Measurements from ENCODE around the gene RBM15. TPM values are rescaled to one million over a fixed set of nuclear protein-coding genes. Genes with fewer than 3 reads are reported as not detected.
A peak's percentile ranks its signal among the peaks of the same experiment; 100 is the strongest.

The RBM15 gene, protein sequence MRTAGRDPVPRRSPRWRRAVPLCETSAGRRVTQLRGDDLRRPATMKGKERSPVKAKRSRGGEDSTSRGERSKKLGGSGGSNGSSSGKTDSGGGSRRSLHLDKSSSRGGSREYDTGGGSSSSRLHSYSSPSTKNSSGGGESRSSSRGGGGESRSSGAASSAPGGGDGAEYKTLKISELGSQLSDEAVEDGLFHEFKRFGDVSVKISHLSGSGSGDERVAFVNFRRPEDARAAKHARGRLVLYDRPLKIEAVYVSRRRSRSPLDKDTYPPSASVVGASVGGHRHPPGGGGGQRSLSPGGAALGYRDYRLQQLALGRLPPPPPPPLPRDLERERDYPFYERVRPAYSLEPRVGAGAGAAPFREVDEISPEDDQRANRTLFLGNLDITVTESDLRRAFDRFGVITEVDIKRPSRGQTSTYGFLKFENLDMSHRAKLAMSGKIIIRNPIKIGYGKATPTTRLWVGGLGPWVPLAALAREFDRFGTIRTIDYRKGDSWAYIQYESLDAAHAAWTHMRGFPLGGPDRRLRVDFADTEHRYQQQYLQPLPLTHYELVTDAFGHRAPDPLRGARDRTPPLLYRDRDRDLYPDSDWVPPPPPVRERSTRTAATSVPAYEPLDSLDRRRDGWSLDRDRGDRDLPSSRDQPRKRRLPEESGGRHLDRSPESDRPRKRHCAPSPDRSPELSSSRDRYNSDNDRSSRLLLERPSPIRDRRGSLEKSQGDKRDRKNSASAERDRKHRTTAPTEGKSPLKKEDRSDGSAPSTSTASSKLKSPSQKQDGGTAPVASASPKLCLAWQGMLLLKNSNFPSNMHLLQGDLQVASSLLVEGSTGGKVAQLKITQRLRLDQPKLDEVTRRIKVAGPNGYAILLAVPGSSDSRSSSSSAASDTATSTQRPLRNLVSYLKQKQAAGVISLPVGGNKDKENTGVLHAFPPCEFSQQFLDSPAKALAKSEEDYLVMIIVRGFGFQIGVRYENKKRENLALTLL
- 10 to 100 TPM; 63.4 to 68.1 TPM for total RNA-seq

DNA sequence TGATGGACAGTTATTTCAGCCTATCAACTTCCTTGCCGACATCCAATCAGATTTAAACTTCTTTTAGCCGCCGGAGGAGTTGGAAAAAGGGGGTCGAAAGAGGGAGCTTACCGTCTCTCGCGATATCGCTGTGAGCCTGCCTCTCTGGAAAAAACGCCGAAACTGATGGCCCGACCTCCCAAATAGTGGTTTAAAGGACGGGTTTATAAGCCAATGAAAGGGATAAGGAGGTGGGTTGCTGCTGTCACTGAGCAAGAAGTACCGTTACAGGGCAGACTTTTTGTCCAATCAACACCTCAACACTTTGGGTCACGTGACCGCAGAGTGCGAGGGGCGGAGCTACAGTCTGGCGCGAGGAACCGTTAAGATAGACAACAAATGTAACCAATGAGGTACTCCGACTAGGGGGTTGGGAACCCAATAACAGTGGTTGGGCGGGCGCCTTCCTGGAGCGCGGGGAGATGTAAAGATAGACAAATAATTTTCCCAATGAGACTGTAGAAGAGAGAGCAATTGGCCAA, at the start of gene RBM15:
Gene RBM15 (plus strand): TSS at position 492 of the 521 bp plus-strand sequence. CDS start 29 bp downstream, at position 521.
- peaks cover 60% of the 10 kb centered on the region for H3K4me1 Mint-ChIP-seq
- H3K27ac Mint-ChIP-seq = no peak within 1 kb of the TSS
- POLR2A ChIA-PET = interaction anchor here (0.8 to 9.8 kb wide), 42 partner anchors 9 to 1692 kb away, joined by 3 to 142 read pairs (median 5); partner anchors contain the start of genes AHCYL1, CD53, GNAI3 and KCNA3
- peaks cover 48% of the 10 kb centered on the region for H3K36me3 Mint-ChIP-seq (ENCODE audit: low read depth)
- no peak within 1 kb of the TSS for H3K4me3 Mint-ChIP-seq
- CTCF ChIA-PET = interaction anchor here (0.8 to 5.6 kb wide), 26 partner anchors 10 to 790 kb away, joined by 3 to 86 read pairs (median 4); partner anchors contain the start of genes AHCYL1, GNAI3, KCNC4 and LAMTOR5
- H3K27me3 Mint-ChIP-seq = no peaks in the 10 kb centered on the region
- H3K9me3 Mint-ChIP-seq = no peaks in the 10 kb centered on the region
- peak; percentile 98 for DNase-seq

DNA sequence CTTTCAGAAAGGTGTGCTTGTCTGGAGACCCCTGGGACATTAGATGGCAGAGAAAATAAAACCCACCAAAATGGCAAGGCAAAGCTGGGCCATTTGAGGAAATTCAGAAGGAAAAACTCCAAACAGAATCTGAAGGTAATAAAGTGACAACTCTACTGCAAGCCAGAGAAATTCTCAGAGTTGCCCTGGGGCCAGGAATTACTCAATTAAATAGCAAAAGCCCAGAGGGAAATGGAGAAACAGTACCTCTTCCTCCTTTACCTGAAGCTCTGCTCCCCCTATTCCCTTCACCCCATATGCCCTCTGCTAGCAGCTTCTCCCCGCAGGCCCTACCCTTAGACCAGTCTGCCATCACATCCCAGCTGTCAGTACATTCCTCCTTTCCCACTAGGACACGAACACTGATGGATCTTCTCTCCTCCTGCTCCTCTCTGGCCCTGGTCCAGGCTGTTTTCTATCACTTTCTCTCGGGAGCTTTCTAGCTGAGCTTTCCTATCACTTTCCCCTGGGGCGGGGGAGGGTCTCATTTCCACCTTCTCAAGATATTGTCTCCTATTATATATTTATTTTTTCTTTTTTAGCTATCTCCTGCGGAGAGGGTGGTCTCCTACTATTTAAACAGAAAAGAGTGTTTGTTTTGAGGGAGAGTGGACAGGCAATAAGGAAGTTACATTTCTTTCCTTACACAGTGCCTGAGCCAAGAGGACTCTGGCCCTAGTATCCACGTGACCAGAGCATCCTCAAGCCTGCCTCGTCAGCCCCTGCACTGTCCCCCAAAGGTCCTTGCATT, 47.7 kb upstream of the RBM15 start:
- DNase-seq = no peak
- Mint-ChIP-seq H3K4me3 (no peak overlapping the region), H3K27ac (no peak overlapping the region), H3K36me3 (ENCODE audit: low read depth) (no peaks in the 10 kb centered on the region), H3K27me3 (no peaks in the 10 kb centered on the region), H3K9me3 (no peaks in the 10 kb centered on the region), H3K4me1 (no peaks in the 10 kb centered on the region)
- ChIA-PET CTCF (interaction anchor here (1.1 to 3.6 kb wide), 3 partner anchors 83 to 169 kb away, joined by 4 to 10 read pairs (median 5); no protein-coding TSS in a partner anchor), POLR2A (interaction anchor here (0.6 kb wide), 1 partner anchor 46 kb away, joined by 3 read pairs; no protein-coding TSS in a partner anchor)

DNA sequence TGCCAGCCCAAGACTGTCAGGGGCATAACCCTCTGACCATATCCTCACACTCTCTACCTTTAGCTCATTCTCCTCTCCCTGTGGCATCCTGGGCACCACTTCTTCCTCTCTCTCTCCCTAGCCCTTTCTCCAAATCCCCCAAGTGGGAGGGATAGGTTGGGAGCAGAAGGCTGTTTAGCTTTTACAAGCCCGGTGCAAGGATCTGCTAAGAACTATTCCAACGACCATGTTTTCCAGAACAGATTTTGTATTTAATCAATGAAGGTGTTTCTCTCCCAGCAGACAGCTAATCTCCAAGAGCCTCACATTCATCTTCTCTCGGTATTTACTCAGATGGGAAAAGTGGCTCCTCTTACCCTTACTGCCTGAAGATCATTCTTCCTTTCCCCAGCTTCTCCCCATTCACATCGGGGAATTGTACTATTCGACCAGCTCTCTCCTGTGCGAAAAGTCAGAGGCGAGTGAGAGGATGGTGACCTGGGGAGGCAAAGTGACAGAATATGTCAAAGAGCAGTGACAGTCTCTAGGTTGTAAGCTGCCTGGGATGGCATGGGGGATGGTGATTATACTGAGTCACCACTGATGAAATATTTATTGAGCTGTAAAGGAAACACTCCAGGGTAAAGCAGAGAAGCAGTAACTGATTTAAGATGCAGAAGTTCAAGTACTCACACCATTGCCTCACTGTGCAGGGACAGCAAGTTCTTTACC, 47.0 kb upstream of the RBM15 start:
- Mint-ChIP-seq H3K4me3 (no peak overlapping the region), H3K27me3 (no peaks in the 10 kb centered on the region), H3K4me1 (no peaks in the 10 kb centered on the region), H3K36me3 (ENCODE audit: low read depth) (no peaks in the 10 kb centered on the region), H3K9me3 (no peaks in the 10 kb centered on the region), H3K27ac (no peak overlapping the region)
- no peak for DNase-seq
- ChIA-PET CTCF (interaction anchor here (3.6 kb wide), 1 partner anchor 84 kb away, joined by 10 read pairs; no protein-coding TSS in a partner anchor), POLR2A (no interaction called here)

DNA sequence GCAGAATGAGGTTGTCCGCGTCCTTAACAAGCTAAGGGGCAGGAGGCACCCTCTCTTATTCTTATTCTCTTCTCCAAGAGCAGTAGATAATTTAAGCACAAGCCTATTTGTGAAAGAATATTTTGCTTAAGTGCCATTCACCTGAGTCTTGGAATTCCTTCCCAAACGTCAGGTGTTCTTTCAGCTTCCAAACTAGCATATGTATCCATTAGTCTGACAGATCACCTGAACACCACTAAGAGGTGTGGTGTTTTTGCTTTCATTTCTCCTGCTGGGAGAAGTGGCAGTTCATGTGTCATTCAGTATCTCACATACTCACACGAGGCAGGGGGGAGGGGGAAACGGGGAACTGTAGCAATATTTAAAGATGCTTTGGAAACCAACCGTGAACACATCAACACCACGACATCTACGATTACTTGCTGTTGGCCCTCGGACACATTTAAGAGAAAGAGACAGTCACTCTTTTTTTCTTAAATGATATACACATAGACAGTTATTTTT, 45.5 kb upstream of the RBM15 start:
- Mint-ChIP-seq H3K27ac (no peak overlapping the region), H3K36me3 (ENCODE audit: low read depth) (no peaks in the 10 kb centered on the region), H3K4me3 (no peak overlapping the region), H3K27me3 (no peaks in the 10 kb centered on the region), H3K4me1 (no peaks in the 10 kb centered on the region), H3K9me3 (no peaks in the 10 kb centered on the region)
- DNase-seq = no peak
- ChIA-PET POLR2A (no interaction called here), CTCF (interaction anchor here (1.6 kb wide), 1 partner anchor 86 kb away, joined by 7 read pairs; no protein-coding TSS in a partner anchor)

DNA sequence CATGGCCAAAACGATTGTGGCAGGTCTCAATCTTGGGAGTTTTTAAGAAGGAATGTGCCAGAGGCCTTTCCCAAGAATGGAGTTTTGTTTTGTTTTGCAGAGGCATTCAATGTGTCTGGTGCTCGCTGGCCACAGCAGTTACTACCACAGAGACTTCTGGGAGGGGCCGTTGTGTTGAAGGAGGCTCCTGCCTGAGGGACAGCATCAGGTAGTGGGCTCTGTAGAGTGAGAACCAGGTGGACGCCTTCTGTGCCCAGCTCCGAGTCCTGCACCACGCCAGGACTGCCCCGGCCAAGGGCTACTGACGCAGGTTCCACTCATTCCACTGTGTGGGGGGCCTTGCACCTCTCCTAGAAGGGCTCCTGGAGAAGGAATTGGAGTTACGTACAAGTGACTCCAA, 44.9 kb upstream of the RBM15 start:
- ChIA-PET CTCF (interaction anchor here (1.6 kb wide), 1 partner anchor 86 kb away, joined by 7 read pairs; no protein-coding TSS in a partner anchor), POLR2A (no interaction called here)
- Mint-ChIP-seq H3K4me1 (no peaks in the 10 kb centered on the region), H3K9me3 (no peaks in the 10 kb centered on the region), H3K4me3 (no peak overlapping the region), H3K36me3 (ENCODE audit: low read depth) (no peaks in the 10 kb centered on the region), H3K27ac (no peak overlapping the region), H3K27me3 (peaks cover 2% of the 10 kb centered on the region)
- DNase-seq = no peak

DNA sequence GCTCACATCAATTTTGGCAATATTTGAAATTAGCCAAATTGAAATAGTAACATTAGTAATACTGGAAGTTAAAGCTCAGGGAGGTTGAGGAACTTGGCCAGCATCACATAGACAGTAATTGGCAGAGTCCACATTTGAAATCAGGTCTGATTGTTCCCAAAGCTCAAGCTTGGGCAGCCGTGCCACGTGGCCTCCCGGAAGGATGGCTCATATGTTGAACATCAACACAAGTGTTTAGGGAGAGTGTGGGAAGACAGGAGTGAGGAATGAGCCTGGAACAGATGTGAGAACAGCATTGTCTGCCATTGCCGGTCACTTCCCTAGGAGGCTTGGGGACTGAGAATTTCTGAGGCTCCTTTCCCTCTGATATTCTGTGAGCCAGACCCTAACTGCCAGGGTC, 40.2 kb upstream of the RBM15 start:
- ChIA-PET POLR2A (no interaction called here), CTCF (no interaction called here)
- no peaks in the 10 kb centered on the region for H3K9me3 Mint-ChIP-seq
- no peaks in the 10 kb centered on the region for H3K36me3 Mint-ChIP-seq (ENCODE audit: low read depth)
- no peak overlapping the region for H3K4me3 Mint-ChIP-seq
- H3K4me1 Mint-ChIP-seq = no peaks in the 10 kb centered on the region
- H3K27ac Mint-ChIP-seq = no peak overlapping the region
- H3K27me3 Mint-ChIP-seq = peaks cover 4% of the 10 kb centered on the region
- no peak for DNase-seq

DNA sequence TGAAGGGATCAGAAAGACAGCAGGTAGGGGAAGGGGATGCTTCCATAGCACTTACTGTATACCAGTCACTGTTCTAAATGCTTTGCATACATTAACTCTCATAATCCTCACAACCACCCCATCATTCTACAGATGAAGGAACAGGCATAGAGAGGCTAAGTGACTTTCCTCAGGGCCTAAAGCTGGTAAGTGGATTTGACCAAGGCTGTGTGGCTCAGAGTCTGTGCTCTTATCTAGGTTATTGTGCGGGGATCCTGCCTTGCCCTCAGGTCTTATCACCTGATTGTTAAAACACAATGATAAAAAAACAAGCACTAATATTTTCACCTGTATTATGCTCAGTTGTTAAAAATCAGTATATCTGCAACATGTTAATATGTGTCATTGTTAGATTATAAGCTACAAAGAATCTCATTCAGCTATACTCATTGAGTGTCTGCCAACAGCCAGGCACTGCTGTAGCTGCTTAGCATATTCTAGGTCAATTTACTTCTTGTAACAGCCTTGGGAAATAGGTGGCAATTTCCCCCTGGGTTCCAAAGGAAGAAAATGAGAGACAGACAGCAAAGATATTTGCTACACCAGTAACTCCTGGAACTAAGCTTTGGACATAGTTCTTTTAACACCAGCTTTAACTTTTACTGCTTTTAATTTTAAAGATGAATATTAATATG, 38.6 kb upstream of the RBM15 start:
- Mint-ChIP-seq H3K9me3 (no peaks in the 10 kb centered on the region), H3K4me3 (no peak overlapping the region), H3K36me3 (ENCODE audit: low read depth) (no peaks in the 10 kb centered on the region), H3K27ac (no peak overlapping the region), H3K27me3 (peaks cover 4% of the 10 kb centered on the region), H3K4me1 (no peaks in the 10 kb centered on the region)
- POLR2A ChIA-PET = no interaction called here
- DNase-seq = no peak
- CTCF ChIA-PET = interaction anchor here (1.0 to 1.3 kb wide), 2 partner anchors 12 to 93 kb away, joined by 3 read pairs; no protein-coding TSS in a partner anchor

DNA sequence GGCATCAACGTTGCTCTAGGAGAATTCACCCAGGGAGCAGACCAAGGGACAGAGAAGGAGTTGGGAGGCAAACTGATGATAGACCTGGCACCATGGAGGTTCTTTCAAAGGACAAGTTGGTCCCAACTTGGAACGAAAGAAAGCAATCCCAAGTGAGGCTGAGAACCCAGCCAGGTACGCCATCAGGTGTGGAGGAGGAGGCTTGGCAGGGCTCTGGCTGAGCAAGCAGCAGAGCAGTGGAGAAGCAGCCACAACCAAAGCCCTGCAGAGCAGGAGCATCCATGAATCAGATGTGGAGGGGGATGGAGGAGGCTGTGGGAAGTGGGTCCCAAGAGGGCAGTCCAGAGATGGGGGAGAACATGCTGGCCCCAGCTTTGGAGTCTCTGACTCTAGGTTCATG, 36.3 kb upstream of the RBM15 start:
- H3K36me3 Mint-ChIP-seq (ENCODE audit: low read depth) = no peaks in the 10 kb centered on the region

DNA sequence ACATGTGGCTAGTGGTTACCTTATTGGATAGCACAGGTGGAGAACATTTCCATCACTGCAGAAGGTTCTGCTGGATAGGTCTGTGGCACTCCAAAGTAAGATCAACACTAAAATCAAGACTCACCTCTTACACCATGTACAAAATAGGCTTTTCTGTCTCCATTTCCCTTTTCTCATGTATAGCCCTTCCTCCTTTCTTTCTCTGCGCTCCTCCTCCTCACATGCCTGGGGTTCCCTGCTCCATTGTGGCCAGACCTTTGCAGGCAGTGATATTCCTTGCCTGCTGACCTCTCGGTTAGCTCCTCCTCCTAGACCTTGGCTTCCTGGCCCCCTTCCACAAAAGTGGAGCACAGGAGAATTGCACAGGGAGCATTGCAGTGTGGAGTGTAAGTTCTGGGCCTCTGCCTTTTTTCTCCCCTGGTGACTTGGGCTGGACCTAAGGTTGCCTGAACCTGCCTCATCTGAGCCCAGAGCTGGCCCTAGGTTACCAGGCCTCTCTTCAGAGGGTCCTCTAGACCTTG, 33.2 kb upstream of the RBM15 start:
- no peaks in the 10 kb centered on the region for H3K4me1 Mint-ChIP-seq
- no peak overlapping the region for H3K4me3 Mint-ChIP-seq
- CTCF ChIA-PET = interaction anchor here (2.8 kb wide), 1 partner anchor 109 kb away, joined by 7 read pairs; no protein-coding TSS in a partner anchor
- no peaks in the 10 kb centered on the region for H3K36me3 Mint-ChIP-seq (ENCODE audit: low read depth)
- peaks cover 2% of the 10 kb centered on the region for H3K27me3 Mint-ChIP-seq
- no peak for DNase-seq
- POLR2A ChIA-PET = no interaction called here
- H3K9me3 Mint-ChIP-seq = no peaks in the 10 kb centered on the region
- no peak overlapping the region for H3K27ac Mint-ChIP-seq

More for the DNA sequence above, 36.3 kb upstream of the RBM15 start:
- Mint-ChIP-seq H3K27me3 (peaks cover 4% of the 10 kb centered on the region), H3K9me3 (no peaks in the 10 kb centered on the region), H3K4me3 (no peak overlapping the region), H3K4me1 (no peaks in the 10 kb centered on the region), H3K27ac (no peak overlapping the region)
- ChIA-PET POLR2A (no interaction called here), CTCF (interaction anchor here (0.6 to 2.0 kb wide), 3 partner anchors 10 to 106 kb away, joined by 3 to 9 read pairs (median 4); no protein-coding TSS in a partner anchor)
- no peak for DNase-seq

DNA sequence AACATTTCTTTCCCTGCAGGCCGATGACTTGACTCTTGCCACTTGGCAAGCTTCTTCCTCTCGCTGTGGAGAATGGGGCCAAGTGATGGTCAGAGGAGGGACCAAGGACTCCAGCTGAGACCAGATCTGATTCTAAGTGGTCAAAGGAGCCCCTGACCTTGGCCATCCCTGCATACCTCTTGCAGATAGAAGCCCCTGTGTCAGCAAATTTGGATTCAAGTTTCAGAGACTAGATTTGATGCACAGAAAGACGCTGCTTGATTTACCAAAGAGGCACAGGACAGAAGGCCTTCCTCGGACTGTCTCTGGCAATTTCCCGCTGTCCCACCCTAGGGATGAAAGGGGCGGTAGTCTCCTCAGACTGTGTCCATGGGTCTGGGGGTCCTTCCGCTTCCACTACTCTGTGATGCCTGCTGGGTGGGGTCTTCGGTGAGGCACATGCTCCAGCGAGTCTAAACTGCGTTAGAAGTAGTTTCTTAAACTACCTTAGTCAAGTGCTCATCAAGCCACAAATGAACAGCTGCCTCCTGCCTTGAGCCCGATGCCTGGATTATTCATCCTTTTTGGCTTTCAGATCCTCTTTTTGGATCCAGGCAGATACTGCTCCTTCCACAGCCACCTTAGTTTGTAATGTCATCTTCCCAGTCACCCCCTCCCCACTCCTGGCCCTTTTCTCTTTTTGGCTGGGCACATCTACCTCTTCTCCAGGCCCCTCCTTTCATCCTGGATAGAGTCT, 31.8 kb upstream of the RBM15 start:
- Mint-ChIP-seq H3K4me1 (no peaks in the 10 kb centered on the region), H3K36me3 (ENCODE audit: low read depth) (no peaks in the 10 kb centered on the region), H3K27ac (no peak overlapping the region), H3K27me3 (no peaks in the 10 kb centered on the region), H3K4me3 (no peak overlapping the region), H3K9me3 (no peaks in the 10 kb centered on the region)
- ChIA-PET POLR2A (no interaction called here), CTCF (interaction anchor here (12.5 kb wide), 1 partner anchor 98 kb away, joined by 234 read pairs; the partner anchor contains the start of gene KCNC4)
- no peak for DNase-seq
